Nephron (organoid): ENCODE data around the gene PDE4D.
A peak's percentile ranks its signal among the peaks of the same experiment; 100 is the strongest.

Source experiments
- H3K27ac Mint-ChIP-seq, 3 experiments: 2 replicates each; pipeline ENCODE4 v1.8.0; 2020; ENCODE audit warnings: mixed read lengths in 3 of 3, mild to moderate bottlenecking in 2 of 3, moderate library complexity in 1 of 3
- H3K27me3 Mint-ChIP-seq: 2 replicates; pipeline ENCODE4 v1.8.0; 2021; ENCODE audit warnings: low read depth, mild to moderate bottlenecking, moderate library complexity, mixed read lengths
- H3K36me3 Mint-ChIP-seq: 2 replicates; pipeline ENCODE4 v1.8.0; 2020; ENCODE audit warnings: low read depth, mixed read lengths
- H3K4me1 Mint-ChIP-seq: 2 replicates; pipeline ENCODE4 v1.8.0; 2020; ENCODE audit warnings: mixed read lengths
- H3K4me3 Mint-ChIP-seq, 3 experiments: 2 replicates each; pipeline ENCODE4 v1.8.0; 2020; ENCODE audit warnings: mild to moderate bottlenecking in 3 of 3, mixed read lengths in 3 of 3, moderate library complexity in 2 of 3
- H3K9me3 Mint-ChIP-seq: 2 replicates; pipeline ENCODE4 v1.8.0; 2020; ENCODE audit warnings: mixed read lengths
- CTCF ChIP-seq, 3 experiments: fragments of 200-600 bp; sonication (generic); IDR thresholded peaks; one replicate each; pipeline ENCODE4 v1.5.0; 2021; ENCODE audit warnings: antibody characterized with exemption in 3 of 3; ENCODE audit not compliant: unreplicated experiment in 3 of 3

The PDE4D gene

GRCh38 chr5:59609501-59610265 lies 283.8 kb downstream of the PDE4D start:
- TF ChIP-seq CTCF (IDR thresholded peaks at IDR 0.05; ENCODE audit: unreplicated experiment in 3 of 3): no peak
- Mint-ChIP-seq H3K27ac (no peak overlapping the region), H3K36me3 (no peaks in the 10 kb centered on the region), H3K27me3 (no peaks in the 10 kb centered on the region), H3K4me1 (peaks cover 27% of the 10 kb centered on the region), H3K9me3 (peaks cover 2% of the 10 kb centered on the region), H3K4me3 (no peak overlapping the region)

DNA sequence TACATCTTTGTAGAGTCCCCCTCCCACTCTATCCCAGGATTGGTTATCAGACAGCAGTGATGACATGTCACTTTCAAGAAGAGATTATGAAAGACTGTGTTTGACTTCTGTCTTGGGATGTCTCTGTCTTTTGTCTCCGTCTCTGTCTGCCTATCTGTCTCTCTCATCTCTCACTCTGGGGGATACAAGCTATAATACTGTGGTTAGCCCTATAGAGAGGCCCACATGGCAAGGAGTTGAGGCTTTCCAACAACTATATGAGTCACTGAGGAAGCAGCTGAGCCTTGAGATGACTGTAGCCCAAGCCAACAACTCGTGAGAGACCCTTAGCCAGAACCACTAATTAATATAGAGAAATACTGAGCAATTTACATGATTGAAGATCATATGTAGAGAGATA lies 284.8 kb downstream of the PDE4D start:
- Mint-ChIP-seq H3K27ac (no peak overlapping the region), H3K4me3 (no peak overlapping the region), H3K4me1 (peaks cover 34% of the 10 kb centered on the region), H3K36me3 (no peaks in the 10 kb centered on the region), H3K9me3 (peaks cover 2% of the 10 kb centered on the region), H3K27me3 (no peaks in the 10 kb centered on the region)
- no peak for TF ChIP-seq CTCF (IDR thresholded peaks at IDR 0.05; ENCODE audit: unreplicated experiment in 3 of 3)

DNA sequence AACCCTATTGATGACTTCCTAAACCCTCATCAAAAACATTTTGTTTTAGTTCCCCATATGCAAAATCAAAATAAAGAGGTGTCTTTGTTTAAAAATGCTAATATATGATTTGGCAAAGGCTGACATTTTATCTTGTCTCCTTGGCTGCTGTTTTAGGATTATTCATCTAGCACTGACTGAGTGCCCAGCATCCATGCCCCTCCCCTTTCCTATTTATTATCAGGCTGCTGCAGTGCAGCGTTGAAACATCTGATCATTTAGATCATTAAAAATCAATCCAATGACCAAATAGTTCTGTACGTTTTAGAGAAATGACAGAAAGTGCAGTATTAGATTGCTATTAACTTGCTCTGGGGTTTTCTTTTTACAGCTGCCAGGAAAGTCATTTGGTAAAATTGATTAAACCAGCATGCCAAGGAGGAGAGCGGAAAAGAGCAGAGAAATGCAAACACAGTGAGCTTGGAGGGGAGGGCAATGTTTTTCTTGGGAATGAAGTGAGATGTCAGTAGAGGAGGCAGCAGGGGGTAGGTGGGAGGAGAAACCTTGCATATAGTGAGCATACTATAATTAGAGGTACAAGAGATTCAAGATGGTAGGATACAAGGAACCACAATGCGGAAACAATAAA lies 286.3 kb downstream of the PDE4D start:
- H3K4me1 Mint-ChIP-seq: peaks cover 34% of the 10 kb centered on the region
- H3K36me3 Mint-ChIP-seq: no peaks in the 10 kb centered on the region
- TF ChIP-seq CTCF (IDR thresholded peaks at IDR 0.05; ENCODE audit: unreplicated experiment in 3 of 3): no peak
- H3K27ac Mint-ChIP-seq: peak overlapping the region; percentile 8 to 60 (median 8)
- no peaks in the 10 kb centered on the region for H3K27me3 Mint-ChIP-seq
- H3K4me3 Mint-ChIP-seq: peak overlapping the region in 1 of 3 experiments; percentile 1
- H3K9me3 Mint-ChIP-seq: peaks cover 5% of the 10 kb centered on the region

- no peaks in the 10 kb centered on the region for H3K27me3 Mint-ChIP-seq
- no peak overlapping the region for H3K4me3 Mint-ChIP-seq
- no peak for TF ChIP-seq CTCF (IDR thresholded peaks at IDR 0.05; ENCODE audit: unreplicated experiment in 3 of 3)
- H3K9me3 Mint-ChIP-seq: peaks cover 5% of the 10 kb centered on the region
- H3K36me3 Mint-ChIP-seq: no peaks in the 10 kb centered on the region
- peaks cover 34% of the 10 kb centered on the region for H3K4me1 Mint-ChIP-seq
- H3K27ac Mint-ChIP-seq: peak overlapping the region in 2 of 3 experiments; percentile 13 to 18
Measured at GRCh38 chr5:59605915-59606314, 287.6 kb downstream of the PDE4D start.

GRCh38 chr5:59604111-59604510 lies 289.4 kb downstream of the PDE4D start:
- Mint-ChIP-seq H3K27me3 (no peaks in the 10 kb centered on the region), H3K9me3 (peaks cover 2% of the 10 kb centered on the region), H3K36me3 (no peaks in the 10 kb centered on the region), H3K27ac (peak overlapping the region; percentile 12 to 44 (median 38)), H3K4me3 (no peak overlapping the region), H3K4me1 (peaks cover 34% of the 10 kb centered on the region)
- no peak for TF ChIP-seq CTCF (IDR thresholded peaks at IDR 0.05; ENCODE audit: unreplicated experiment in 3 of 3)
